ENCODE measurements around the gene FMO5.
"Not testable (repeated sequence)": the region's sequence is repeated elsewhere in the genome, so short reads cannot be mapped to it uniquely, and the experiment has no call there.

Gene FMO5

DNA sequence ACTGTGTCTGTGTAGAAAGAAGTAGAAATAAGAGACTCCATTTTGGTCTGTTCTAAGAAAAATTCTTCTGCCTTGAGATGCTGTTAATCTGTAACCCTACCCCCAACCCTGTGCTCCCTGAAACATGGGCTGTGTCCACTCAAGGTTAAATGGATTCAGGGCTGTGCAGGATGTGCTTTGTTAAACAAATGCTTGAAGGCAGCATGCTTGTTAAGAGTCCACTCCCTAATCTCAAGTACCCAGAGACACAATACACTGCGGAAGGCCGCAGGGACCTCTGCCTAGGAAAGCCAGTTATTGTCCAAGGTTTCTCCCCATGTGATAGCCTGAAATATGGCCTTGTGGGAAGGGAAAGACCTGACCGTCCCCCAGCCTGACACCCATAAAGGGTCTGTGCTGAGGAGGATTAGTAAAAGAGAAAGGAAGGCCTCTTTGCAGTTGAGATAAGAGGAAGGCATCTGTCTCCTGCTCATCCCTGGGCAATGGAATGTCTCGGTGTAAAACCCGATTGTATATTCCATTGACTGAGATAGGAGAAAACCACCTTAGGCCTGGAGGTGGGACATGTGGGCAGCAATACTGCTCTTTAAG, 15.1 kb upstream of the FMO5 start:
- H3K27ac ChIP-seq (ENCODE audit: insufficient read depth, low read length, poor library complexity, severe bottlenecking); H3K4me1 ChIP-seq (ENCODE audit: control insufficient read depth, insufficient read depth, low read length, poor library complexity, severe bottlenecking); H3K27me3 ChIP-seq (replicated peaks; ENCODE audit: control insufficient read depth, insufficient read depth, low read length, poor library complexity, severe bottlenecking); H3K4me3 ChIP-seq (ENCODE audit: insufficient read depth, low read depth, low read length, poor library complexity, severe bottlenecking); H3K9me3 ChIP-seq (ENCODE audit: control insufficient read depth, low read length); H3K36me3 ChIP-seq (ENCODE audit: control insufficient read depth, insufficient read depth, low read length); DNase-seq: not testable (repeated sequence)

DNA sequence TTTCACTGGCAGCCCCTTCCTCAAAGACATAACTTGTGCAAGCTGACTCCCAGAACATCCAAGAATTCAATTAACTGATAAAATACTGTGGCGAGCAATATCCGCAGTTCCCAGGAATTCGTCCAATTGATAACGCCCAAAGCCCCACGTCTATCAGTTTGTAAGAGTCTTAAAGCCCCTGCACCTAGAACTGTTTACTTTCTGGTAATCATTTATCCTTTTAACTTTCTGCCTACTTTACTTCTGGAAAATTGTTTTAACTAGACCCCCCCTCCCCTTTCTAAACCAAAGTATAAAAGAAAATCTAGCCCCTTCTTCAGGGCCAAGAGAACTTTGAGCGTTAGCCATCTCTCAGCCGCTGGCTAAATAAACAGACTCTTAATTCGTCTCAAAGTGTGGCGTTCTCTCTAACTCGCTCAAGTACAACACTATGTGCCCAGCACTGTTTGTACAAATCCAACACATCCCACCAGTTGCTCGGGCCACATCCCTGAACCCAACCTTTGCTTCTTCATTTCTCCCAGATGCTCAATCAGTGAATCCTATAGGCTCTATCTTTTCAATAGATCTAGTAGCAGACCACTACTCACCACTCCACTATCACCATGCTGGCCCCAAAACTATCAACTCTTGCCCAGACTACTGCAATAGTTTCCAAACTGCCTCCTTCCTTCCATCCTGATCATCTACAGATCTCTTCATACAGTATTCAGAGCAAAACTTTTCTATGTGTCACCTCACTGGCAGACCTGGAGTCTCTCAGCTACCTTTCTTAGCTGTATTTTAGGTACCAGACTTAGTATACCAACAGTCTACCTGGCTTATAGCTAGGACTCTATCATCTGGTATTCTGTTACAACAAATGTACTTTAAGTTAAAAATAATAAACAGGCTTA, 14.0 kb upstream of the FMO5 start:
- Histone ChIP-seq H3K27ac (ENCODE audit: insufficient read depth, low read length, poor library complexity, severe bottlenecking) (no peak overlapping the region), H3K27me3 (replicated peaks; ENCODE audit: control insufficient read depth, insufficient read depth, low read length, poor library complexity, severe bottlenecking) (no peaks in the 10 kb centered on the region), H3K4me3 (ENCODE audit: insufficient read depth, low read depth, low read length, poor library complexity, severe bottlenecking) (no peak overlapping the region), H3K4me1 (ENCODE audit: control insufficient read depth, insufficient read depth, low read length, poor library complexity, severe bottlenecking) (no peaks in the 10 kb centered on the region), H3K36me3 (ENCODE audit: control insufficient read depth, insufficient read depth, low read length) (no peaks in the 10 kb centered on the region), H3K9me3 (ENCODE audit: control insufficient read depth, low read length) (no peaks in the 10 kb centered on the region)
- no peak for DNase-seq

DNA sequence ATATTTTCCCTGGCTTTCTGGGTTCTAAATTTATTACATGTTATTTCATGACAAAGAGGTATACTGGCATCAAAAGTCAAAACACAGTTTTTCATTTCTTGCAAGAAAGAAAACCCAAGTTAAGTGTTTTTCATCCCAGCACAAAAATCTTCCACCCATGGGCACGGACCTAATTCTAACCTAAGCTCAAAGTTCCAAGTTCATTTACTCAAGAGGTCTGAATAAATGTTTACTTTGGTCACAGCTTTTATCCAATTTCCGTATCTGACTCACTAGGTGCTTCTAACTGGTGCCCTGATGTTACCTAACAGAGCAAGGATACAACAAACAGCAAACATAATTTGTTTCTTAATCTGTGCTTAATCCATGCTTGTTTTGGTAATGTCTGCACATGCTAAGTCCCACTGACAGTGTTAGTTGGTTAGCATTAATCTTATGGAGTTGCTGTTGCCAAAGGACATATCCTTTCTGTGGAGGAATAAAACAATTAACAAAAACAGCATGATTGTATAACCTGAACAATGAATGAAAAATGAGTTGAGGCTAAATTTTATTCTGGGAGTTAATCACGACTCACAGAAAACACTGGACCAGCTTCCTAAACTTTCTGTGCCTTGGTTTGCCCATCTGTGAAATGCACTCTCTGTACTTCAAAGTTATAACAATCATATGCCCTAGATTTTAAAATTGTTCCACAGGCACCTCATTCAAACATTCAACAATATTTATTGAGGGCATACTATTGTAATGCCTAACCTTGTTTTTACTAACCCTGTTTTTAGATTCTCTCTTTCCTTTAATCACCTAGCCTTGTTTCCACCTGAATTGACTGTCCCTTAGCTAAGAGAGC, 13.1 kb upstream of the FMO5 start:
- H3K36me3 ChIP-seq (ENCODE audit: control insufficient read depth, insufficient read depth, low read length): no peaks in the 10 kb centered on the region
- H3K9me3 ChIP-seq (ENCODE audit: control insufficient read depth, low read length): no peaks in the 10 kb centered on the region
- H3K4me3 ChIP-seq (ENCODE audit: insufficient read depth, low read depth, low read length, poor library complexity, severe bottlenecking): no peak overlapping the region
- no peaks in the 10 kb centered on the region for H3K4me1 ChIP-seq (ENCODE audit: control insufficient read depth, insufficient read depth, low read length, poor library complexity, severe bottlenecking)
- no peak overlapping the region for H3K27ac ChIP-seq (ENCODE audit: insufficient read depth, low read length, poor library complexity, severe bottlenecking)
- DNase-seq: no peak
- no peaks in the 10 kb centered on the region for H3K27me3 ChIP-seq (replicated peaks; ENCODE audit: control insufficient read depth, insufficient read depth, low read length, poor library complexity, severe bottlenecking)

DNA sequence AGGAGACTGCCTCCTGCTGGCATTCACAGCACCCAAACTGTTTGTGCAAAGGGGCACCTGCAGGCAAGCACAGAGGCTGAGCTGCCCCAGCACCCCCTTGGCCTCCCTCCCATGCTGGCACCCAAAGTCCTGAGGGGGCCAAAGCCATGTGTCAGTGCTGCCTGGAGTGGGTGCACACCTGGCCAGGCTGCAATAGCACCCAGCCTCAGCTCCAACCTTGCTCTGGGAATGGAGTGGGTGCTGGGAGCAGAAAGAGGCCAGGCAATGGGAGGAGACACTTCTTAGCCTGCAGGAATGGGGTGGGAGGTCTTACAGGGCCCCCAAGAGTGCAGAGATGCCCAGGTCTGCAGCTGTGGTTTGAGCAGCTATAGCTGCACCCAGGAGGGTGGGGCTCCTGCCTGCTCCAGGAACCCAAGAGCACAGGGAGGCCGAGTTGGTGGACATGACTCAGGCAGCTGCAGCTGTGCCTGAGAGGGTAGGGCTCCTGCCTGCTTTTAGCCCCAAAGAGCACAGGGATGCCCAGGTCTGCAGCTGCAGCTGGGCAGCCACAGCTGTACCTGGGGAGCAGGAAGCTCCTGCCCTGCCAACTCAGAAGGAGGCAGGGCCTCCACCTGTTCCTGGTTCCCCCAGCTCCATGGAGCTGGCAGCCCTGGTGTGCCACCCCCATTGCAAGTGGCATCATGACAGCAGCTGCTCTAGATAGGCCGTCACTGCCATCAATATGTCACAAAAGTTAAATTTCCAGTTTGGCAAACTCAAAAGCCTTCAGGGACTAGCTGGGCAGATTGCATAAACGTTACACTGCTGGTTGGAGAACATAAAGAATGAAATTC, 12.0 kb upstream of the FMO5 start:
- DNase-seq: no peak

DNA sequence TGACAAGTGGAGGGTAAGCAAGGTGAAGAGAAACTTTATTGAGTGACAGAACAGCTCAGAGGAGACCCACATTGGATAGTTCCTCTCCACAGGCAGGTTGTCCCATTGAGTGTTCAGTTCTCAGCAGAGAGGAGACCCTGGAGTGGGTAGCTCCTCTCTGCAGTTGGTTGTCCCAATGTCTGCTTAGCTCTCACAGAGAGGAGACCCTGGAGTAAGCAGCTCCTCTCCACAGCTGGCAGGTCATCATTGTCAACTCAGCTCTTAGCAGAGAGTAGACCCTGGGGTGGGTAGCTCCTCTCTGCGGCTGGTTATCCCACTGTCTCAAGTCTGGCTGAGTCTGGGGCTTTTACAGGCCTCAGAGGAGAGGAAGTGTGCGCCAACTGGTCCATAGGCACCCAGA, 11.3 kb upstream of the FMO5 start:
- Histone ChIP-seq H3K4me3 (ENCODE audit: insufficient read depth, low read depth, low read length, poor library complexity, severe bottlenecking) (no peak overlapping the region), H3K4me1 (ENCODE audit: control insufficient read depth, insufficient read depth, low read length, poor library complexity, severe bottlenecking) (no peaks in the 10 kb centered on the region), H3K36me3 (ENCODE audit: control insufficient read depth, insufficient read depth, low read length) (no peaks in the 10 kb centered on the region), H3K9me3 (ENCODE audit: control insufficient read depth, low read length) (no peaks in the 10 kb centered on the region), H3K27me3 (replicated peaks; ENCODE audit: control insufficient read depth, insufficient read depth, low read length, poor library complexity, severe bottlenecking) (no peaks in the 10 kb centered on the region), H3K27ac (ENCODE audit: insufficient read depth, low read length, poor library complexity, severe bottlenecking) (no peak overlapping the region)
- DNase-seq: no peak

More for the DNA sequence above, 12.0 kb upstream of the FMO5 start:
- no peaks in the 10 kb centered on the region for H3K36me3 ChIP-seq (ENCODE audit: control insufficient read depth, insufficient read depth, low read length)
- H3K4me1 ChIP-seq (ENCODE audit: control insufficient read depth, insufficient read depth, low read length, poor library complexity, severe bottlenecking): no peaks in the 10 kb centered on the region
- no peaks in the 10 kb centered on the region for H3K9me3 ChIP-seq (ENCODE audit: control insufficient read depth, low read length)
- H3K27ac ChIP-seq (ENCODE audit: insufficient read depth, low read length, poor library complexity, severe bottlenecking): no peak overlapping the region
- no peaks in the 10 kb centered on the region for H3K27me3 ChIP-seq (replicated peaks; ENCODE audit: control insufficient read depth, insufficient read depth, low read length, poor library complexity, severe bottlenecking)
- H3K4me3 ChIP-seq (ENCODE audit: insufficient read depth, low read depth, low read length, poor library complexity, severe bottlenecking): no peak overlapping the region

DNA sequence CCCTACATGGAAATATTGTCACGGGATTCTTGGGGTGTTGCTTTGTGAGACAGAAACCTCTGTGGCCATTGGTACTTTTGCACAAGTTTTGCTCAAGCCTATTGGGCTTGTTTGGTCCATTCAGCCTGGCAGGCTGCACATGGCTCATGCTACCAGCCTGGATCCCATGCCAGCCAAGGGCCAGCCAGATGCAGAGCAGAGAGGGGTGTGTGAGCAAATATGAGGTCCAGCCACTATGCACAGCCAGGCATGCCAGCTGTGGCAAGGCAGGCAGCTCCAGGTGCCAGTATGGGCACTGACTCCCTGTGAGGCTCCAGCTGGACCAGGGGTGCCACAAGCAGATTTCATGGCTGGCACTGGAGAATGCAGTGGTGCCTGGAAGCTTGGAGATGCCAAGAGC, 10.7 kb upstream of the FMO5 start:
- H3K4me3 ChIP-seq (ENCODE audit: insufficient read depth, low read depth, low read length, poor library complexity, severe bottlenecking): no peak overlapping the region

DNA sequence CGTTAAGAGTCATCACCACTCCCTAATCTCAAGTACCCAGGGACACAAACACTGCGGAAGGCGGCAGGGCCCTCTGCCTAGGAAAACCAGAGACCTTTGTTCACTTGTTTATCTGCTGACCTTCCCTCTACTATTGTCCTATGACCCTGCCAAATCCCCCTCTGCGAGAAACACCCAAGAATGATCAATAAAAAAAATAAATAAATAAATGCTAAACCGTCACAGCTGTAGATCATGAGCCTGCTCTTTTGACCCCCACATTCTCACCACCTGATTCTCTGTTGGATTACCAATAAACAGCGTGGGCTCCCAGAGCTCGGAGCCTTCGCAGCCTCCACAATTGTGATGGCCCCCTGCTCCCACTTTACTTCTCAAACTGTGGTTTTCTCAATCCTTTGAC, 8.8 kb upstream of the FMO5 start:
- H3K27me3 ChIP-seq (replicated peaks; ENCODE audit: control insufficient read depth, insufficient read depth, low read length, poor library complexity, severe bottlenecking); H3K4me1 ChIP-seq (ENCODE audit: control insufficient read depth, insufficient read depth, low read length, poor library complexity, severe bottlenecking); DNase-seq; H3K27ac ChIP-seq (ENCODE audit: insufficient read depth, low read length, poor library complexity, severe bottlenecking); H3K36me3 ChIP-seq (ENCODE audit: control insufficient read depth, insufficient read depth, low read length); H3K9me3 ChIP-seq (ENCODE audit: control insufficient read depth, low read length); H3K4me3 ChIP-seq (ENCODE audit: insufficient read depth, low read depth, low read length, poor library complexity, severe bottlenecking): not testable (repeated sequence)

More for the DNA sequence above, 10.7 kb upstream of the FMO5 start:
- no peak for DNase-seq
- Histone ChIP-seq H3K36me3 (ENCODE audit: control insufficient read depth, insufficient read depth, low read length) (no peaks in the 10 kb centered on the region), H3K27me3 (replicated peaks; ENCODE audit: control insufficient read depth, insufficient read depth, low read length, poor library complexity, severe bottlenecking) (no peaks in the 10 kb centered on the region), H3K4me1 (ENCODE audit: control insufficient read depth, insufficient read depth, low read length, poor library complexity, severe bottlenecking) (no peaks in the 10 kb centered on the region), H3K9me3 (ENCODE audit: control insufficient read depth, low read length) (no peaks in the 10 kb centered on the region), H3K27ac (ENCODE audit: insufficient read depth, low read length, poor library complexity, severe bottlenecking) (no peak overlapping the region)

DNA sequence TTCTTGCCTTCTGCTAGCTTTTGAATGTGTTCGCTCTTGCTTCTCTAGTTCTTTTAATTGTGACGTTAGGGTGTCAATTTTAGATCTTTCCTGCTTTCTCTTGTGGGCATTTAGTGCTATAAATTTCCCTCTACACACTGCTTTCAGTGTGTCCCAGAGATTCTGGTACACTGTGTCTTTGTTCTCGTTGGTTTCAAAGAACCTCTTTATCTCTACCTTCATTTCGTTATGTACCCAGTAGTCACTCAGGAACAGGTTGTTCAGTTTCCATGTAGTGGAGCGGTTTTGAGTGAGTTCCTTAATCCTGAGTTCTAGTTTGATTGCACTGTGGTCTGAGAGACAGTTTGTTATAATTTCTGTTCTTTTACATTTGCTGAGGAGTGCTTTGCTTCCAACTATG, 5.9 kb upstream of the FMO5 start:
- not testable (repeated sequence) for DNase-seq; H3K4me3 ChIP-seq (ENCODE audit: insufficient read depth, low read depth, low read length, poor library complexity, severe bottlenecking); H3K27me3 ChIP-seq (replicated peaks; ENCODE audit: control insufficient read depth, insufficient read depth, low read length, poor library complexity, severe bottlenecking); H3K27ac ChIP-seq (ENCODE audit: insufficient read depth, low read length, poor library complexity, severe bottlenecking); H3K4me1 ChIP-seq (ENCODE audit: control insufficient read depth, insufficient read depth, low read length, poor library complexity, severe bottlenecking); H3K36me3 ChIP-seq (ENCODE audit: control insufficient read depth, insufficient read depth, low read length); H3K9me3 ChIP-seq (ENCODE audit: control insufficient read depth, low read length)

DNA sequence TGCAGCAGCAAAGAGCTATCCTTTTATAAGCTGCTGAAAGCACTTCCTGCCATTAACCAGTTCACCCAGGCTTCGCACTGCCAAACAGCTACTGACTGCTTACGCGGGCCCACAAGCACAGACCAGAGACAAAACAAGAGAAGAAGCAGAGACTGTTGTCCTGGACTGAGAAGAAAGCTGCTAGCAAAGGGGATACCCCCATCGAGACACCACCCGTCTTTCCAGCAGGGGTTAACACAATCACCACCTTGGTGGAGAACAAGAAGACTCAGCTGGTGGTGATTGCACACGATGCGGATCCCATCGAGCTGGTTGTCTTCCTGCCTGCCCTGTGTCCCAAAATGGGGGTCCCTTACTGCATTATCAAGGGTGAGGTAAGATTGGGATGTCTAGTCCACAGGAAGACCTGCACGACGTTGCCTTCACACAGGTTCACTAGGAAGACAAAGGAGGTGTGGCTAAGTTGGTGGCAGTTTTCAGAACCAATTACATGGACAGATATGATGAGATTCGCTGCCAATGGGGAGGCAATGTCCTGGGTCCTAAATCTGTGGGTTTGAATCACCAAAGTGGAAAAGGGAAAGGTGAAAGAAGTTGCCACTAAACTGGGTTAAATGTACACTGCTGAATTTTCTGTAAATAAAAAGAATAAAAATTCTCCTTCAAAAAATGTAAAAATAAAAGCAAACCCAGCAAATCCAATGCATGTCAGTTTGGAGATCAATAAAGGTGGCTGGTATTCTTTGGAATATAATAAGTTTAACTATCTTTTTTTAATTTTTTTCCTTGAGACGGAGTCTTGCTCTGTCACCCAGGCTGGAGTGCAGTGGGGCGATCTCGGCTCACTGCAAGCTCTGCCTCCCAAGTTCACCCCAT, 1.2 kb downstream of the FMO5 start:
- Histone ChIP-seq H3K4me3 (ENCODE audit: insufficient read depth, low read depth, low read length, poor library complexity, severe bottlenecking) (no peak overlapping the region), H3K27me3 (replicated peaks; ENCODE audit: control insufficient read depth, insufficient read depth, low read length, poor library complexity, severe bottlenecking) (no peaks in the 10 kb centered on the region), H3K4me1 (ENCODE audit: control insufficient read depth, insufficient read depth, low read length, poor library complexity, severe bottlenecking) (peaks cover 4% of the 10 kb centered on the region), H3K27ac (ENCODE audit: insufficient read depth, low read length, poor library complexity, severe bottlenecking) (no peak overlapping the region), H3K36me3 (ENCODE audit: control insufficient read depth, insufficient read depth, low read length) (no peaks in the 10 kb centered on the region), H3K9me3 (ENCODE audit: control insufficient read depth, low read length) (no peaks in the 10 kb centered on the region)
- DNase-seq: no peak
